ENCODE results near the gene POU1F1.
"Not testable (repeated sequence)": the region's sequence is repeated elsewhere in the genome, so short reads cannot be mapped to it uniquely, and the experiment has no call there.

POU1F1 gene

GRCh38 chr3:87276484-87276883 is at the start of gene POU1F1:
TSS of gene POU1F1 (minus strand) at chr3:87276584. CDS start at chr3:87276462, 122 bp downstream.
- no peak for DNase-seq (ENCODE audit: low read depth, low spot score)

GRCh38 chr3:87324609-87325008 is 48.2 kb upstream of the POU1F1 start:
- DNase-seq (ENCODE audit: low read depth, low spot score), result no peak

GRCh38 chr3:87320756-87321626 is 44.6 kb upstream of the POU1F1 start:
- DNase-seq (ENCODE audit: low read depth, low spot score), result no peak

GRCh38 chr3:87318617-87319021 is 42.2 kb upstream of the POU1F1 start:
- DNase-seq (ENCODE audit: low read depth, low spot score), result no peak

GRCh38 chr3:87317779-87318178 is 41.4 kb upstream of the POU1F1 start:
- no peak for DNase-seq (ENCODE audit: low read depth, low spot score)

GRCh38 chr3:87313641-87314040 is 37.3 kb upstream of the POU1F1 start:
- DNase-seq (ENCODE audit: low read depth, low spot score), result no peak

- DNase-seq (ENCODE audit: low read depth, low spot score), result no peak
Measured at GRCh38 chr3:87311309-87311708, 34.9 kb upstream of the POU1F1 start.

GRCh38 chr3:87309601-87310000 is 33.2 kb upstream of the POU1F1 start:
- DNase-seq (ENCODE audit: low read depth, low spot score), result no peak

GRCh38 chr3:87307805-87308204 is 31.4 kb upstream of the POU1F1 start:
- DNase-seq (ENCODE audit: low read depth, low spot score), result no peak

GRCh38 chr3:87305517-87305916 is 29.1 kb upstream of the POU1F1 start:
- DNase-seq (ENCODE audit: low read depth, low spot score), result no peak

GRCh38 chr3:87305031-87305430 is 28.6 kb upstream of the POU1F1 start:
- DNase-seq (ENCODE audit: low read depth, low spot score), result not testable (repeated sequence)

- DNase-seq (ENCODE audit: low read depth, low spot score), result no peak
Measured at GRCh38 chr3:87298111-87298718, 21.8 kb upstream of the POU1F1 start.

- DNase-seq (ENCODE audit: low read depth, low spot score), result no peak
Measured at GRCh38 chr3:87288446-87288845, 12.1 kb upstream of the POU1F1 start.

- DNase-seq (ENCODE audit: low read depth, low spot score), result no peak
Measured at GRCh38 chr3:87287011-87287410, 10.6 kb upstream of the POU1F1 start.

- no peak for DNase-seq (ENCODE audit: low read depth, low spot score)
Measured at GRCh38 chr3:87272718-87273341, 3.6 kb downstream of the POU1F1 start.

GRCh38 chr3:87270908-87271700 is 5.3 kb downstream of the POU1F1 start:
- no peak for DNase-seq (ENCODE audit: low read depth, low spot score)

- DNase-seq (ENCODE audit: low read depth, low spot score), result no peak
Measured at GRCh38 chr3:87269723-87270122, 6.7 kb downstream of the POU1F1 start.

- DNase-seq (ENCODE audit: low read depth, low spot score), result no peak
Measured at GRCh38 chr3:87268646-87269211, 7.7 kb downstream of the POU1F1 start.

GRCh38 chr3:87267953-87268645 is 8.3 kb downstream of the POU1F1 start:
- DNase-seq (ENCODE audit: low read depth, low spot score), result no peak

- no peak for DNase-seq (ENCODE audit: low read depth, low spot score)
Measured at GRCh38 chr3:87261925-87262324, 14.5 kb downstream of the POU1F1 start.

- DNase-seq (ENCODE audit: low read depth, low spot score), result no peak
Measured at GRCh38 chr3:87260270-87260669, 16.1 kb downstream of the POU1F1 start.
